GM19239 (cell line): Measurements from ENCODE around the gene LRRC40.
"Not testable (repeated sequence)": the region's sequence is repeated elsewhere in the genome, so short reads cannot be mapped to it uniquely, and the experiment has no call there.

Source experiments
- DNase-seq: peaks from one replicate; pipeline ENCODE4 v3.0.0; 2011; ENCODE audit warnings: low spot score; ENCODE audit not compliant: insufficient read length
- FAIRE-seq: peaks from 2 replicates; lab custom pipeline; 2011; peaks lifted over from hg19 to GRCh38; lab: Jason Lieb, UNC

The LRRC40 gene

DNA sequence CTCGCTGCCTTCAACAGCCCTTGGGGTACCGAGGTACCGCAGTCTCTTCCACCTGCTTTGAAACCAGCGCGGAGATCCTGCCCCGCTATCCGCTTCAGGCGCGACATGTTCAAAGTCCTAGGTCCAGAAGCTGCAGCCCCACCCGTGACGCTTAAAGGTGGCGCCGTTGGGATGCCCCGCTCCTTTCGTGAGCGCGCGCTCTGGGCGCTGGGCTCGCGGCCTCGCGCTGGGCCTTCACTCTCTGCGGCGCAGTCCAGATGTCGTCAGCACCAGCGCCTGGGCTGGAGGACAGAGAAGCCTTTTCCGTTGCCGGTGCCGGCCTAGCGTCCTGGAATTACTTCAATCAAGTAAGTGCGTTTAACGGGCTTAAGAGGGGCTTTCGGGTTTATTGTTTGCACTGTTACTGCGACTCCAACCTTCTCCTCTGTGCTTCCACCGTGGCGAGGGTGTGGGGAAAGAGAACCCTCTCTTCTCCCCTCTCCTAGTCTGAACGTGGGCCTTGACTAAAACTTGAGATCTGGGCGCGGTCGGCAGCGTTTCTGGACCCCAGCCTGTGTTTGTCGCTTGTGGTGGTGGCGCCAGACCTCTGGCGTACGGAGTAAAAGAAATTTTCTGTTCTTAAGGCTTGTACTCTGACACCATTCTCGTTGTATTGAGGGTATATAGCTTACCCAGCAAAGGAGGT, at the start of gene LRRC40:
TSS of gene LRRC40 (minus strand) at position 146 of the 685 bp plus-strand sequence. CDS start at position 107, 39 bp downstream.
- DNase-seq (peak; percentile 69), FAIRE-seq (peak; percentile 98)

DNA sequence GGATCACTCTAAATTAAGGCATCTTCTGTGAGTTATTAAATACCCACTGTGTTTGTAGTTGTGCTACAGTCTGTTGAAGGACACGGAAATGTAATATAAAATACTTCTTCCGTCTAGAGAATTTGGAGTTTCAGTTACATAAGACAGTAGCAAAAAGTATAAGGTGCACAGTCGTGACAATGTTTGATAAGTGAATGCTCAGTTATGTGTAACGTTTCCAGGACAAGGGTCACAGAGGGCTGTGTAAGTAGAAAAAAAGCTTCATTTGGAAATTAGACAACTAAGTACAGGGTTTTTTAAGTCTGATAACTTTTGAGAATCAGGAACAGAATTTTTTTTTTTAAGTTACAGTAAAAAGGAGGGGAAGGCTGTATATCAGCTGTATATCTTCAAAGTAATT, 43.4 kb upstream of the LRRC40 start:
- no peak for DNase-seq
- FAIRE-seq, result no peak

DNA sequence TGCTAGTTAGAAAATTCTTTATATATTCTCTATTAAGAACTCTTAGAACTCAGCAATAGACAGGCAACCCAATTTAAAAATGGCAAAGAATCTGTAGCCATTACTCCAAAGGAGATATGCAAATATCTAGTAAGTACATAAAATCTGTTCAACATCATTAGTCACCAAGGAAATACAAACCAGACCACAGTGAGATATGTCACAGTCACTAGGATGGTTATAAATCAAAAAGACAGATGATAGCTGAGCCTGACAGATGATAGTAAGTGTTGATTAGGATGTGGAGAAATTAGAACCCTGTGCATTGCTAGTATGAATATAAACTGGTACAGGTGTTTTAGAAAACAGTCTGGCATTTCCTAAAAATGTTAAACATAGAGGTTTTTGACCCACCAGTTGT, 42.4 kb upstream of the LRRC40 start:
- DNase-seq, result no peak

DNA sequence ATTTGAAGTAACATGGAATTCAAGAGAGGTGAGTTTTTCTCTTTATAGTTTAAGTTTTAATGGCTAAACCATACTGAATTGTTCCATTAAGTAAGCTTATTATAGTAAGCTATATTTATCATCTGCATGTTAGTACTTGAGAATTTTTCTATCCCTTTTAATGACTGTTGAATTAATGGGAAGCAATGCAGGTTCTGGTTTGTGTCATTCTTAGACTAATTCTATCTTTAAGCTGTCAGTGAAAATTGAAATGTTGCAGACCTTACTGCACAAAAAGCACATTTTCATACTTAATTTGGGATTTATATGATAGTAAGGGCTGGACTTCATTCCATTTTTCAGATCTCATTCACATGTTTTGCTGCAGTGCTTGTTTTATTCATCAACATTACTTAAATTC, 41.7 kb upstream of the LRRC40 start:
- DNase-seq (no peak), FAIRE-seq (no peak)

More for the DNA sequence above, 42.4 kb upstream of the LRRC40 start:
- FAIRE-seq, result no peak

DNA sequence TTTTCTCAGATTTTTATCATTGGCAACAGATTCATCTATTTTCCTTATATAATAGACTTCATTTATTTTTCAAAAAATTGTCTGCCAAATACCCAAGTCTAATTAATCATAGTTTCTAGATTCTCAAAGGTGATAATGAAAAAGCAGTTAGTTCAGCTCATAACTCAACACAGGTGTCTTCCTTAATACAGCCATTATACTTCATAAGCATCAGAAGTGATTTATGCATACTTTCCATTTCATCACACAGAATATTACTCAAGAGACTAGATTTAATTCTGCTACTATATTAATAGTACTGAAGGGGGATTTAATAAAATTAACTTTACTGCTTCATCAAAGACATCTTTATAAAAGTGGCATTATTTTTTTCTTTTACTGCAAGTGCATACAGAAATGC, 34.6 kb upstream of the LRRC40 start:
- no peak for DNase-seq
- no peak for FAIRE-seq

DNA sequence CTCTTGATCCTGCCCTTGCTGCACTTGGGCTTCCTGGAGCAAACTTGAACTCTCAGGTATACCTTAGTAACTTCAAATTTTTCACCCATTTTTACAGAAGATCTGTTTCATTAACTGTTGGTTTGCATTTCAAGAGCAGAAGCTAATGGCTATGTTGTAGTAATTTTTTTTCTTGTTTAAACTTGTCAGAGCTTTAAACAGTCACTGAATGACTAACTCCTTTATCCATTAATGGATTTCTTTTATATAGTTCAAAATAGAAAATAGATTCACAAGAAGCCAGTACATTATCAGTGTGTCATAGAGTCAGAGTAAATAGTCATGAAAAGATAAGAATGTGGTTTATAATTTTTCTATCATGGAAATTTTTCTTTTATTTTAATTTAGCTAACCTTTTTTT, 29.4 kb upstream of the LRRC40 start:
- FAIRE-seq (no peak), DNase-seq (no peak)

DNA sequence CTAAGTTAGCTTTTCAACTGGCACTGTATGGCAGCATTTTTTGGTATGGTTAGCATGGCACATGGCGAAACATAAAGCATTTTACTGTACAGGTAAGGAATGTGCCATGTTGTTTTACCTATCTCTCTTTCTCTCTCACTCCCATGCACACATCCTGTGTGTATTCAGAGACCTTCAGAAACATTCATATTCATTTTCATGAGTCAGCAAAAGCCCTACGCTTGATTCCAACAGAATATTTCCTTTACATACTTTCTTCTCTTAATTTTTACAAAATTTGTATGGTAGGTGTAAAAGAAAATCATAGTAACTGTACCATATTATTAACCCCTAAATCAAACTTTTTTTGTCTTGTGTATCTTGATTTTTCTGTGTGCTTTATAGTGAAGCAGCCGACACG, 26.1 kb upstream of the LRRC40 start:
- DNase-seq (no peak), FAIRE-seq (peak; percentile 23)

DNA sequence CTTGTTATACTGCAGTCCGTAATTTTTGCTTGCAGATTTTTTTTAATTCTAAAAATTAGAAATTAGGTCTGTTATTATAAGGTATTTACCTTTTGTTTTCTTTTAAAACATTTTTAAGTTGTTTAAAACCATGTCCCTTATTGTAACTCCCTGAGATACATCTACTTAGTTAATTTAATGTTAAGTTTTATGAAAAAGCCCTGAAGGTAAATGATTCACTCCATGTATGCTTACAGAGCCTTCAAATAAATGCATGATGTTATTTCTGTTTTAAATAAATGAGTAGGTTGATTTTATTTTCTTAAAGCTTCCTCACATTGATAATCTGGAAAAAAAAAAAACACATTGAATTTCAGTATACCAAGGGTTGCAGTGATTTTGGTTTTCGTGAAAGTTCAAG, 23.3 kb upstream of the LRRC40 start:
- no peak for DNase-seq
- FAIRE-seq, result no peak

DNA sequence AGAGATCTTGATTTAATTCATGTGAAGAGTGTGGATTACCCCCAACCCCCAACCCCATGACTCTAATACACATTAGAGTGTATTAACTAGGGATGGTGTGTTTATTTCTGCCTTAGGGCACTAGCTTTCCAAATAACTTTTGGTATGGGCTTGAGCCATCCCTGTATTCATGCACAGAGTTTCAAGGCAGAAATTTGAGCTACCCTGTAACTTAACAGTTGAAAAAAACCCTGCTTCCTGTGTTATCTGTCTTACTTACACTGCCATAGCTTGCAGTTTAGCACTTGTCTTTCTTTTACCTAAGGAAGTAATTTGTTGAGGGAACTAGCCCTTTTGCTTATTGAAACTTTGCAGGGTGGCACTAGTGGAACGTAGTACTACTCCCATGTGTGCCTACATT, 22.1 kb upstream of the LRRC40 start:
- DNase-seq, result no peak

DNA sequence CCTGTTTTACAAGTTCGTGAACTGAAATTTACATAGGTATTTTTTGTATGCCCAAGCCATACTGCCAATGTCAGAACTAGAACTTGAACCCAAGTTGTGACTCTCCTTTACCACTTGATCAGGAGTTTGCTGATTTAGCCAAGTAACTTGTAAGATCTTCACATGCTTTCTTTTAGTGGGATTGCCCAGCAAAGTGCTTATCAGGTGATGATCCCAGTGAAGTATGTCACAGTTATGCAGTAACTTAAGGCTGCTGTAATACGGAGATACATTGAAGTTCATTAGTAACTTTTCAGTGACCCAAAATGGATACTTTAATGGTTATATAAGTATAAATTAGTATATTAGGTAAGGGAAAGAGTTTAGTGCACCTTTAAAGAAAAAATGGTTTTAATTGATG, 19.6 kb upstream of the LRRC40 start:
- FAIRE-seq (no peak), DNase-seq (no peak)

More for the DNA sequence above, 22.1 kb upstream of the LRRC40 start:
- FAIRE-seq, result peak; percentile 67

DNA sequence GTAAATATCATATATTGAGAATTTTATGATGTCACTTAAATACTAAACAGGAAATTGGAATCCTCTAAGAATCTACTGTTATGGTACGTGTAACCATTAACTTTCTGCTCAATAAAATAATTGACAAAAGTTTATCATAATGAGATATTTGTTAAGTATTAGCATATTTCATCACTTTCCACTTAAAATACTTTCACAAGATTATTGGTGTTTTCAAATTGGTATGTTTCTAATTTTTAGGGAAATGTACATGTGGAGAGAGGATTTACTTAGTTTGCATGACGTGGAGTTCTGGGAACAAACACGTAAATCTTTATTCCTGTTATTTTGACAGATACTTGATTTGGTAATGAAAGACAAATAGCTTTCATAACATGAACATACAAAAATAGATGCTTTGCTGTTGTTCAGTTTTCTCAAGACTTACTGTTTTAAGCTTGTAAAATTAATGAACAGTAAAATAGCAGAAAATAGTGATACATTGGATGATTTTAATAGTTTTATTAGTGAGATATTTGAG, 17.4 kb upstream of the LRRC40 start:
- FAIRE-seq (peak; percentile 45), DNase-seq (no peak)

DNA sequence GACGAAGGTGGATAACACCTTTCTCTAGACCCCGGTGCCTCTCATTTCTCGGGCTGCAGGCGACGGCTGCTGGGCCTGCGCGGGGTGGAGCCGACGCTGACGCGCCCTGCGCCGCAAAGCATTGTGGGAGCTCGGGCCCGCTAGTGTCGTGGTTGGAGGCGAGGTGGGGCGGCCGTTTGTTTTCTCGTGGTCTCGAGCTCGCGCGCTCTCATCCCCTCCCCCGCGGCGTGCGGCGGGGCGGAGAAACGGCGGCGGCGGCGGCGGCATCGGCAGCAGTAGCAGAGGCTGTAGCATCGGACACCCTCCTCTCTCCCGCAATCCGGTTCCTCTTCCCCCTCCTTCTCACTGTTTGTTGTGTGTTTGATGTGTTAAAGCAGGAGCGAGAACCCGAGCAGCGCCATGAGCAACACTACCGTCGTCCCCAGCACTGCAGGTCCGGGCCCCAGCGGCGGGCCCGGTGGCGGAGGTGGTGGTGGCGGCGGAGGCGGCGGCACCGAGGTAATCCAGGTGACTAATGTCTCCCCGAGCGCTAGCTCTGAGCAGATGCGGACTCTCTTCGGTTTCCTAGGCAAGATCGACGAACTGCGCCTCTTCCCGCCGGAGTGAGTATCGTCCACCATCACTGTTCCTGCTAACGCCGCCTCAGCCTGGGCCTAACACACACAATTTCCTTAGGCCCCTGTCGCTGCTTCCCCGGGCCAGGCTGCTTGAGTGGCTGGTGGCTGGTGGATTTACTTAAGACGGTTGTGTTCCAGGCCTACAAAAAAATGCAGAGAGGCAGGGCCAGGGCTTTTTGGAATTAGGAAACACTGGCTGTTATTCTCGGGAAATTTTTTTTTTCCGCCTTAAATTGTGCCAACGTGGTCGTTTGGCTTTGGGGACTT, 16.1 kb upstream of the LRRC40 start, which contains the start of gene SRSF11:
TSS of gene SRSF11 (plus strand) at position 143 of the 884 bp plus-strand sequence. CDS start at position 400, 257 bp downstream.
- FAIRE-seq (peak; percentile 97), DNase-seq (peak; percentile 67)

DNA sequence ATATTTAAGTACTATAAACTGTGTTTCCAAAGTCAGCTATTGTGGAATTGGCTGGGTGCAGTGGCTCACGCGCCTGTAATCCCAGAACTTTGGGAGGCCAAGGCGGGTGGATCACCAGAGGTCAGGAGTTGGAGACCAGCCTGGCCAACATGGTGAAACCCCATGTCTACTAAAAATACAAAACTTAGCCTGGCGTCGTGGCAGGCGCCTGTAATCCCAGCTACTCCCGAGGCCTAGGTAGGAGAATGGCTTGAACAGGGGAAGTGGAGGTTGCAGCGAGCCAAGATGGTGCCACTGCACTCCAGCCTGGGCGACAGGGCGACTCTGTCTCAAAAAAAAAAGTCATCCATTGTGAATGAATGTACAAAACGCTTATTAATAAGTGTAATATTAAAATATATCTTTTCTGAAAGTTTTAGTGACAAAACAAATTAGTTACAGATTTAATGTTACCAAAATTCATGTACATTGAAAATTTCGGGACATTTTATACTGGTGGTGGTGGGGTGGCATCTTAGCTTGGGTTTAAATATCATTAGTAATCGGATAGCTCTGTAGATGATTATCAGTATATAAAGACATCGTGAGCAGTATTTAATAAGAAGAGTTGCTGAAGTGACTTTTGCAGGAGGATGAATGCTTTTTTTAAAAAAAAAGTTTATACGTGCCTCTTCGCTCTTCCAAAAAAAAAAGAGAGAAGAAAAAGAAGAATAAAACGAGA, 15.3 kb upstream of the LRRC40 start:
- DNase-seq, result no peak
- no peak for FAIRE-seq

DNA sequence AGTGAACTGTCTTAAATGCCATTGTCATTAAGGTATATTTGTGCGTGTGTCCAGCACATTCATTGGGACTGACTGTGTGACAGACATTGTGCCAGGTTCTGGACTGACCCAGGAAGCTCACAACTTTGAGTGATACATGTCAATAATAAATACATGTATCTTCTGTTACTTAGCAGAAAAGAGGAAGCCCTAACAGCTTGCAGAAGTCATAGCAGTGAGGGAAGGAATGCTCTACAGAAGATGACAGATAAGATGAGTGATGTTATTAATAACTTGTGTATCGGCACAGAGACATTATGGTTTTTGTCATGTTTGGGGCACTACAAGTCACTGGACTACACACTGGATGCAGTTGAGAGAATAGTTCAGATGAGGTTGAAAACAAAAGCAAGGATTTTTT, 14.6 kb upstream of the LRRC40 start:
- DNase-seq (no peak), FAIRE-seq (peak; percentile 45)

DNA sequence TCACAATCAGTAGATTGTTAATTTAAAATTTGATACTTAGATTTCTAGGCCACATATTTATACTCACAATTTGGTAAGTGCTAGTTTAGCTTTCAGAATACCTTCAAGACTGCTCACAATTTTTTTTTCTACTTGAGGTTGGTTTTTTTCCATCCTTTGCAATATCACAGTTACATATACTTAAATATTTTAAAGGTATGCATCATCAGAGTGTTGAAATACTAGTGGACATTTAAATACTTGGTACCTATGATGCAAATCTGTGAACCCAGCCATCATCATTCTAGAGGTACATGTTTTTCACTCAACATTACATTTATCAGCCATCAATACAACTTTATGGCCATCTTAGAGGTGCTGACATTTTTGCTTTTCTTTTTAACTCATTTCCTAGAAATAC, 6.2 kb upstream of the LRRC40 start:
- no peak for DNase-seq
- no peak for FAIRE-seq

DNA sequence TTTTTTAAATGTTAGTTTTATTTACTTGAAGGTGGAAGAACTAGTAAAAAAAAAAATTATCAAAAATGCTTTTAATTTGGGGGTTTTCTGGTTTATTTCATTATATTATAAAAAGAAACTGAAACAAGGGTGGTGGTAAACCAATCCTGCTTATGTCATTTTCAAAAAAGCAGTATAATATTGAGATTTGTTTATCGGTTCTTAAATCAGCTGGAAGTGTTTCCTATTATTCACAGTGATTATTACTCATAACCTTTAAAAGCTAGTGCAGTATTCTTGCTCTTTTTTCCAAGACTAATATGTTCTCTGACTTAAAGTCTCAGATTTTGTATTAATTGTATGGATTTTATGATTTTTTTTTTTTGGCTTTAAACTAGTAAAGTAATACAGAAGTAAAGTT, 5.4 kb upstream of the LRRC40 start:
- no peak for FAIRE-seq

DNA sequence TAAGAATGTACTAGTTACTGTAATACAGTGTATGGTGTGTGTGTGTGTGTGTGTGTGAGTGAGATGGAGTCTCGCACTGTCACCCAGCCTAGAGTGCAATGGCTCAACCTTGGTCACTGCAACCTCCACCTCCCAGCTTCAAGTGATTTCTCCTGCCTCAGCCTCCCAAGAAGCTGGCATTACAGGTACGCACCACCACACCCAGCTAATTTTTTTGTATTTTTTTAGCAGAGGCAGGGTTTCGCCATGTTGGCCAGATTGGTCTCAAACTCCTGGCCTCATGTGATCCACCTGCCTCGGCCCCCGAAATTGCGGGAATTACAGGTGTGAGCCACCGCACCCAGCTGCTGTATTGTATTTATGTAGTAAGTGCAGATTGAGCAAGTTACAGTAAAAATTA, 2.9 kb upstream of the LRRC40 start:
- FAIRE-seq (no peak), DNase-seq (no peak)

More for the DNA sequence above, 5.4 kb upstream of the LRRC40 start:
- no peak for DNase-seq

DNA sequence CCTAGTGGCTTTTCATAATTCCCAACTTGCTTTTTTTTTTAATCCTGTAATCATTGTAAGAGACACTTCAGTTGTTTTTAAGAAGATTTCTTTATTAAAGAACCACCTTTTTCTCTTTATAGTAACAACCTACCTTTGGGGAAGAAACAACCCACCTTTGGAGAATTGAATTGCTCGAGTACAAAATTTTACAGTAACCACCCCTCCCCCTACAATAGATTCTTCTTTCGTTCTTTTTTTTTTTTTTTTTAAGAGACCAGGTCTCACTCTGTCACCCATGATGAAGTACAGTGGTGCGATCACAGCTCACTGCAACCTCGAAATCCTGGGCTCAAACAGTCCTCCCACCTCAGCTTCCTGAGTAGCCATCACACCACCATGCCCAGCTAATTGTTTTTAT, 2.1 kb upstream of the LRRC40 start:
- no peak for DNase-seq
- FAIRE-seq, result no peak

DNA sequence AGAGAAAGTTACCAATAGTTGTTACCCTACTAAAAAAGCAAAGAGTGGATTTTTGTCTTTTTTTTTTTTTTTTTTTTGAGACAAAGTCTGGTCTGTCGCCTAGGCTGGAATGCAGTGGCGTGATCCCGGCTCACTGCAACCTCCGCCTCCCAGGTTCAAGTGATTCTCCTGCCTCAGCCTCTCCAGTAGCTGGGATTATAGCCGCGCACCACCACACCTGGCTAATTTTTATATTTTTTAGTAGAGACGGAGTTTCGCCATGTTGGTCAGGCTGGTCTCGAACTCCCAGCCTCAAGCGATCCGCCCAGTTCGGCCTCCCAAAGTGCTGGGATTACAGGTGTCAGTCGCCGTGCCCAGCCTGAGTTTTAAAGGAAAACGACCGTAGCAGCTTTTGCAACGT, 1.5 kb upstream of the LRRC40 start:
- FAIRE-seq, DNase-seq: not testable (repeated sequence)

DNA sequence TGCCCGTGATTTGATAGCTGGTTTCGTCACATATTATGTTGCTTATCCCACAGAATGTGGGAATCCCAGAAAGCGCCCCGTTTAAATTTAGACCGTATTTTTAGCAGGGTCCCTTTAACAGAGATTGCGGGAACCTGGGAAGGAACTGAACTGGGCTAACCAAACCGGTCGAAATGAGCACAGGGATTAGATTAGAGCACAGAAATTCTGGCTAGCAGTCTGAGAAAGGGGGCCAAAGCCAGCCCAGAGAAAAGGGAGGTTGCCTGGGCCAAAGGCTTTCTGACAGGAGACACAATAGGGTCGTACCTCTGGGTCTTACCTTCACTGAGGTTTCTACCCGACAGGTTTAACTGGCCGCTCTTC, 327 bp downstream of the LRRC40 start:
- FAIRE-seq, result no peak
- DNase-seq, result no peak

DNA sequence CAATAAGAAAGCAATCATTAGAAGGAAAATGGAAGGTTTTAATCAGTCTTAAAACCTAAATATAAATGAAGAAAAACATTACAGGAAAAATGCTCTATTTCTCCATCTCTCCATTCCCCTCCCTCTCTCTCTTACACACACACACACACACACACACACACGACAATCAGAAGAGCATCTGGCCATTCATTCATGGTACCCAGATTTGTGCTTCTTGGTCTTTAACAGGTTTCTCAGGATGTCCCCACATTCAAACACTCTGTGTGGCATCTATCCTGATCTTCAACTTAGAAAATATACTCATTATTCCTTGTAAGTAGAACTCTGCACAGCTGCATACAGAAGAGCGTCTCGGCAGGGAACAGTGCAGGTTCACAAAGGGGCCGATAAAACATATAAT, 779 bp downstream of the LRRC40 start:
- no peak for DNase-seq
- no peak for FAIRE-seq
